NCI-H526 (cell line): ENCODE data around the gene LRRC4C.

Experiments used
- DNase-seq, 2 experiments: peaks; one replicate each; lab custom pipeline; 2025; lab: John Stamatoyannopoulos, UW

The LRRC4C gene

GRCh38 chr11:41414771-41415440 is 44.5 kb downstream of the LRRC4C start:
- no peak for DNase-seq

- DNase-seq, result no peak
Observed at GRCh38 chr11:41413843-41414242, 45.6 kb downstream of the LRRC4C start.

GRCh38 chr11:41405812-41406211 is 53.6 kb downstream of the LRRC4C start:
- no peak for DNase-seq

GRCh38 chr11:41404109-41404508 is 55.3 kb downstream of the LRRC4C start:
- DNase-seq, result peak in 1 of 2 experiments; percentile 2

GRCh38 chr11:41403458-41403857 is 56.0 kb downstream of the LRRC4C start:
- no peak for DNase-seq

GRCh38 chr11:41400819-41401382 is 58.6 kb downstream of the LRRC4C start:
- no peak for DNase-seq

- no peak for DNase-seq
Observed at GRCh38 chr11:41400124-41400523, 59.3 kb downstream of the LRRC4C start.

GRCh38 chr11:41399323-41399722 is 60.1 kb downstream of the LRRC4C start:
- DNase-seq, result no peak

- no peak for DNase-seq
Observed at GRCh38 chr11:41398175-41398574, 61.3 kb downstream of the LRRC4C start.

- DNase-seq, result no peak
Observed at GRCh38 chr11:41394521-41395195, 64.8 kb downstream of the LRRC4C start.

- DNase-seq, result no peak
Observed at GRCh38 chr11:41392596-41392995, 66.9 kb downstream of the LRRC4C start.

- no peak for DNase-seq
Observed at GRCh38 chr11:41389623-41390130, 69.8 kb downstream of the LRRC4C start.

GRCh38 chr11:41384329-41384728 is 75.1 kb downstream of the LRRC4C start:
- no peak for DNase-seq

GRCh38 chr11:41383768-41384167 is 75.7 kb downstream of the LRRC4C start:
- DNase-seq, result no peak

- no peak for DNase-seq
Observed at GRCh38 chr11:41382927-41383326, 76.5 kb downstream of the LRRC4C start.

- no peak for DNase-seq
Observed at GRCh38 chr11:41379084-41379483, 80.4 kb downstream of the LRRC4C start.

- DNase-seq, result no peak
Observed at GRCh38 chr11:41377709-41378394, 81.6 kb downstream of the LRRC4C start.

- DNase-seq, result no peak
Observed at GRCh38 chr11:41351825-41352224, 107.6 kb downstream of the LRRC4C start.

- DNase-seq, result no peak
Observed at GRCh38 chr11:41346042-41346441, 113.4 kb downstream of the LRRC4C start.

- DNase-seq, result no peak
Observed at GRCh38 chr11:41334007-41334933, 125.2 kb downstream of the LRRC4C start.

- DNase-seq, result no peak
Observed at GRCh38 chr11:41333357-41333756, 126.1 kb downstream of the LRRC4C start.

- DNase-seq, result no peak
Observed at GRCh38 chr11:41328324-41328723, 131.1 kb downstream of the LRRC4C start.
